Pulmonary artery endothelial cell (primary cell): Measurements from ENCODE around the gene HOXB3. TPM values are rescaled to one million over a fixed set of nuclear protein-coding genes. Genes with fewer than 3 reads are reported as not detected.

Experiments
- DNase-seq: peaks from one replicate; pipeline ENCODE4 v3.0.0-alpha.2; 2011; ENCODE audit warnings: low read depth, low spot score
- total RNA-seq: library from RNA; depleted of rRNA; stranded (reverse); fragments of >200 nt; gene quantifications from 2 replicates; pipeline ENCODE4 v1.2.3, GENCODE V29; 2014

HOXB3 gene
- 6.9 and 7.5 TPM in 2 replicates for total RNA-seq

DNA sequence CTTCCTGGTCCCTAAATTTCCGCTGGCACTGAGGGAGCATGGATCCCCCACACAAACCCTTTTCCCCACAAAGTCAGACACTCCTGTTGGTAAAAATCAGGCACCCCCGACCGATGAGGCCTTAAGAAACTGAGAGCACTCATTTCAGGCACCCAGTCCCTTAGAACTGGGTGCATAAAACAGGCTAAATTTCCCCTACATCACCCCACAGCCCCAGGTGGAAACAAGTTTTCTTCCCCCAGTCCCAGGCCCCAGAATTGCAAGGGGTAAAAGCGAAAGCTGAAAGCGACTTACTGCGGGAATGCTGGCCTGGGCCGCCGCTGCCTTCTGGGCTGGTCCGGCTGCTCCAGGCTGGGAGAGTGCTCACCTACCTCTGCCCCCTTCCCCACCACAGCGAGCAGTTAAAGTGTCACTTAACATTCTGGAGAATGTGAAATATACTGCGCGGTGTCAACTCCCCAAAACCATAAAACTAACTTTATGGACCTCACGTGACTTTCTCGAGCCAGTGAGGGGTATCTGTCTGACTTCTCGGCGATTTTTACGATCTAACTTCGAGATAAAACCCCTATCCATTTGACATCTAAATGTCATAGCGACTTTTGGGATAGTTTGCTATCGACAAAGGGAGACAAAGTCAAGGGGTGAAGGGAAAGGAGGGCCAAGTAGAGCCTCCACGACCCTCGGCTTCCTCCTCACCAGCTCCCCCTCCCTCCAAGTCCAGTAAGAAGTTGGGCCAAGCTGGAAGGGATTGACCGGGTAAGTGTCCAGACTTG lies at the start of gene HOXB3:
Gene HOXB3 (minus strand): TSS at position 411 of the 776 bp plus-strand sequence. CDS start 37,767 bp downstream, outside the sequence.
- DNase-seq, result no peak

DNA sequence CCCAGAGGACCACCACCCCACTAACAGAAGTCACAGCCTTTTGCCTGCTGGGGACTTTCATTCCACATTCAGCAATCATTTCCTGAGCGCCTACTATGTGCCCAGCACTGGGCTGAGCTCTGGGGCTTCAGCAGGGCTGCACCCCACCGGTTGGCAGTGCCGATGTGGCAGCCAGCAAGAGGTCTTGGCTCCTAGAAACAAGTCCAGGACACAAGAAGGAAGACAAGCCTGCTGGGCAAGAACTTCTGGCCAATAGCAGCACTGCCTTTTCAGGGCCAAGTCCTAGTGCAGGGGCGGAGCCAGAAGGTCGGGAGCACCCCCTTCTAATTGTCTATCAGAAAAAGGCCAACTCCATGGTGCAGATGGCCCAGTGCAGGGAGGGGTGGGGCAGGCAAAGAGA lies 49.1 kb upstream of the HOXB3 start:
- no peak for DNase-seq

DNA sequence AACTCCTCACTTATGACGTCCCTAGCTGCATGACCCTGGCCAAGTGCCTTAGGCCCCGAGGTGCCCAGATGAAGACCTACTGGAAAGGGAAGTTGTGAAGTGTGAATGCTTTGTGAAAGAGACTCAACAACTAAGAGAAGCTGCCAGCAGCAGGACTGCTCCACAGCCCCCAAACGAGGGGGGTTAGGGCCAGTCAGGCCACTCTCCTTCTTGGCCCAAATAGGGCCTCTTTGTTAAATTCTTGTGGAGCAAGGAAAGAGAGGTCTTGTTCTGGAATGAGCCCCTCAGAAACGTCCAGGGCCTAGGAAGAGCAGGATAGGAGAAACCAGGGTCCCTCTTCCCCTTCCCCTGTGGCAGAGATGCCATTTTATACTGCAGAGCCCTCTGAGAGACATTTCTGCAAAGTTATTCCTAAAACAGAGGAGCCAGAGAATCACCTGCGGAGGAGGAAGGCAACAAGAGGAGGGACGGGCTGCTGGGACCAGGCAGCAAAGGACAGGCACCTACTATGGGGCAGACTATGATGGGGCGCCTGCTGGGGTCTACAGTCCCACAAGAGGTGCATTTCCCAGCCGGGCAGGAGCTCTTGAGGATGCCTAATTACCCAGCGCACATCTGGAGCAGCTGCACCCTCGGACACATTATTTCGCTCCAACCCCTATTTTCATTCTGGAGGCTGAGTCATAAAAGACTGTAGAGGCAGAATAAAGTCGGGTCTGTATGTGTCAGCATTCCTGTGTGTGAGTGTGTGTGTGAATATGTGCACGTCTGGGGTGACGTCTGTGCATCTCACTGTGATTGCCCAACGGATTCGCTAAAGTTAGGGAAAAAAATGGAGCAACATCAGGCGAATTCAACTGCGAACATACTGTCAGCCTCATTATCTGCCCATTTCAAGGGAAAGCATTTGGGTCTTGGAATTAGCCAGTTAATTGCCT lies 47.6 kb upstream of the HOXB3 start:
- DNase-seq, result no peak

DNA sequence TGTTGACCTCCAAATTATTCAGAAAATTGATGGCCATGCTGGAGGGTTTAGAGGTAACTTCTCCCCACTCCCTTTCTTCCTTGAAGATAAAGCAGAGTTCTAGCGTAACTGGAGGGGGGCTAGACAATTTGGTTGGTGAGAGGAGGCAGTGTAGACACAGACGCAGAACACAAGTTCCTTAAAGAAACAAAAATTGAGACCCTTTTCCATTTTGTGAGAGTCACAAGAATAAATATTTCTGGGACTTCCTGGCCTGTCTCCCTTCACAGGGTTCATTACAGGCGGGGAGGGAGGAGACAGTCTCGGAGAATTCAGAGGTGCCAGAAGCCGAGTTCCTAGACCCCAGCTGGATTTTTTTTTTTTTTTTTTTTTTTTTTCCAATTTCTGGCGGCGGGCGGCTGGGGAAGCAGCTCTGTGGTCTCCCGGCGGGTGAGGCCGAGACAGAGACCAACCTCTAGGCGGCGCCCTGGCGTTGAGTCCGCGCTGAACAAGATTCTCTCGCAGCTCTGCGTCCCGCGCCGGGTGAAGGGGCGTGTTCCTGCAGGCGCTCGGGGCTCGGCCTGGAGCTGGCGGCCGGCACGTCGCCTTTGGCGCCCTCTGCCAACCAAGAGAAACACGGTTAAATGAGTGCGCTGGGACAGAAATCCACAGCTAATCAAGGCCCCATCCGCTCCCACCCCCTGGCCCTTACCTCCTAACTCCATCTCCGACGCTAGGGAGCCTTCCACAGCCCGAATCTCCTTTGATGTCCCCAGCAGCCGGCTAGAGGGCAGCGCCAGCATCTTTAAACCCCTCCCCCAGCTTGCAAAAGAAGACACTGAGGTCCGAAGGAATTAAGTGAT lies 46.4 kb upstream of the HOXB3 start:
- DNase-seq, result peak; percentile 47

DNA sequence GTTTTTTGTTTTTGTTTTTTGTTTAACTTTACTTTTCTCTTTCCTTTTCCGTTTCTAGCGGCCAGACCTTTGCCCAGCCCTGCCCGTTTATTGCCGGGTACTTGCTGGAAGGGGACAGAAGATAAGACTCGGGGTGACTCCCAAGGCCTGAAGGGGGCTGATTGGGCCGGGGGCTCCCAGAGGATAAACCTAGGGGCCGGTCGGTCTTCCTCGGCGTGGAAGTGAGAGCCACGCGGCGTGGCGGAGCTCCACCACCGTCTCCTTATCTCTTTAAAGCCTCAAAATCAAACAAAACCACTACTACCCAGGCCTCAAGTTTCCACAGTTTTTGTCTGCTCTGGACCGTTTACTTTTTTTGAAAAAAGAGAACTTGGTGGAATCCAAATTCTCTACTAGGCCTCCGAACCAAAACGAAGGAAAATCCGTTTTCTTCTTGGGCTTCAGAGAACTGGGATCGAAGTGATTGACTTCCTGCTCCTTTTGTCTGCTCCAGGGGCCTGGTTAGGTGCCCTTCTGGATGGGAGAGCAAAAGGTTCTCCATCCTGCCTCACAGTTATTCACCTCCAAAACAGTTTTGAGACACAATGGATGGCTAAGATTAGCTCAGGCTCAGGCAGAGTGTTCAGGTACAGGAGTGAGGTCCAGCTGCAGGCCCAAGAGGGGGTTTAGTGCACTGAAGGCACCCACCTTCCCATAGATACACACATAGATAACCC lies 44.6 kb upstream of the HOXB3 start:
- DNase-seq, result no peak

DNA sequence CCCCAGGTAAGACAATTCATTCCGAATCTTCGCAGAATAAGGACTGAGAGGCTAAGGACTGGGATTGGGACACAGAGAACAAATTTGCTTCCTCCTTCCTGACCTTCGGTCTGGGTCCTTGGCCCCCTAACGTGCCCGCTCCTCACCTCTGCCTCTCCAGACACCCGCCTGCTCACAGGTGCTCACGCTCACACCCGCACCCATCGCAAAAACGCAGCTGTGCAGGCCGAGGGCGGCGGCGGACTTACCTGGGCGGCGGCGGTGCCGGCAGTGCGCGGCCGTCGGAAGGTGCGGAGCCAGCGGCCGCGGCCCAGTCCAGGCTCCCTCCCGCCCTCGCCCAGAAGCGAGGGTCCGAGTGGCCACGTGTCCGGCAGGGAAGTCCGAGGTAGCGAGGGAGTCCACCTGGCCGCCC lies 43.2 kb upstream of the HOXB3 start:
- no peak for DNase-seq

DNA sequence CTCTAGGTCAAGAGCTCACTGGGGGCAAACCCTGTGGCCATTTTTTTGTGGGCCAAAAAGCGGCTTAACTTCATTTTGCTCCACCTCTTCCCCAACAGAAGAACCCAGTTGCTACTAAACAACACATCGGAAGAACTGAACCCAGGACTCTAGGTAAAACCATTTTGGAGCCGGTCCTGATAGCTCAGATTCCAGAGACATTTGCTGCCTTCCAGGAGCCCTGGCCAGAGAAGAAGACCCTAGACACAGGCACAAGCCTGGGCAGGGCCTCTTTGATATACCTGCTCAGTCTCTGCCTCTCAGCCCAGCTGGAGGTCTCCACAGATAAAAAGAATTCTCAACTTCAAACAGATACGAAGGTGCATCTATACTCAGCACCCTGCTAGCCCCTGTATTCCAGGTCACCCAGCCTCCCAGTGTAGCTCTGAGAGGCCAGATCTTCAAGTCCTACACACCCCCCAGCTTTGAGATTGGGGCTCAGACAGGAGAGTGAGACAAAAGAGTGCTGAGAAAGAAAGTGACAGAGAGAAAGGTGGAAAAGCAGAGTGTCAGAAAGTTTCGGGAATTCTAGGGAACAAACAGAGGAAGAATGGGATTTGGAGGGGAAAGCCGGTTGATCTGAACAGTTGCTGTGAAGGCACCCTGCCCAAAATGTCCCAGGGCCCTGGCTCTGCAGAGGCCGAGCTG lies 42.7 kb upstream of the HOXB3 start:
- DNase-seq, result no peak

DNA sequence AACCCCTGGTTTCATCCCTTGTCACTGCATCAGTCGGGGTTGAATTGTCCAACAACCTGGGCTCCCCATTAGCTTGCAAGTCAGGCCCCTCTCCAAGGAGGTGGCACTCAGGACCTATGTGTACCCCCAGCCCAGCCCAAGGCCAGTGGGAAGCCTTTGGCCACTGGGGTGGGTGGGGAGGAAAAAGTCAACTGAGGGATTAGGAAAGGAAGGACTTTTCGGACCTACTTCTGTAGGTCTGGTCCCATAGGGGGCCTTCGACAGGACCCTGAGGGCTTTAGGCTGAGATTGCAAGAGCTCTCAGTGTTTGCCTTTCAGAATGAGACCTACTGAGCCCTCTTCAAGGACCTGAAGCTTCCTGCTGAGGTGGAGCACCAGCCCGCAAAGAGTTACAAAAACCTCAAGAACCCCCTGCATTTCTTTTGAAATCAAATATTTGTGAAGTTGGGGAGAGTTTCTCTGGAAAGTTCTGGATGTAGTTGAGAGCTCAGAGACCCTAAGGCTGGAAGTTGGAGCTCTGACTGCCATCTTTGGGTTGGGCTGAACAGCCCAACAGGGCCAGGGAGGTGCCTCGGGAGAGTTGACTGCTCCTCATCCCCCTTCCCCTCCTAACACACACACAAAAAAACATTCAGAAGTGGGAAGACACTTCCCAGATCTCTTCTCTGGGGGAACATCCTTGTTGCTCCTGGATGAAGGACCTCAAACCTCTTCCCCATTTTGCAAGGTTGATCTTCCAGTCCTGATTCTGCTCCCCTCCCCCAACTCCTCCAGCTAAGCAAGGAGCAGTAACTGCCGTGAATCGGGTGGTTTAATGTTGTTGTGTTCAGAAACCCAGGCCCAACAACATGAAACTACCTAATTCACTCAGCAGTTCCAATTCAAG lies 41.9 kb upstream of the HOXB3 start:
- no peak for DNase-seq

DNA sequence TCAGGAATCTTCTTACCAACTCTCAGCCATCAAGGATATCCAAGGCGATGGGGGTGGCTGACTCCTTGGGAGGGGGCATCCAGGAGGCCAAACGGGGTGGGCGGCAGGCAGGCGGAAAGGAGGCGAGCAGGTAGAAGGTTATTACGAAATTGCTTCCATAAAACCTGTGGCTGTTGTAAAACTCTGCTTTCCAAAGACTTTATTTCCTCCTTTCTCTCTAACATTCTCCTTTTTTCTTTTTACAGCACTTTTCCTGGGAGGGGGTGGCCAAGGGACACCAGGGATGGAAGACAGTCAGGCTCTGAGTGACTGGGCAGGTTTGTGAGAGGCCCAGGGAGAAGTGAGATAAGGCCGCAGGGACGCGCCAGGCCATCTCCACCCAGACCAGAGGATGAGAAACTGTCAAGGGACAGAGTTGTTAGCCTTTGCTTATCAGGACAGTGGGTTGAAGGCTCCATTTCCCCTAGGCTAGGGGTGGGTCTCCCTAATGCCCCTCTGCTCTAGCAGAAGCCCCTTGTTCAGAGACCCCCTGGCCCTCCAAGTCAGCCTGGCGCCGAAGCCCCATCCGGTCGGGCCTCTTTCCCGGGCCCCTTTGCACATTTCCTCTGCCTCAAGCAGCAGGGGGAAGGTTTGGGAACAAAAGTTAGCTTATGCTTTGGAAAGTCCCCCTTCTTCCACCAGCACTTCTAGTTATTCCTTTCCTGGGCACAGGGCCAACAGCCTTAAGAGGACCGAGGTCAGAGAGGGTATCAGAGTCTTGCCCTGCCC lies 41.1 kb upstream of the HOXB3 start:
- DNase-seq, result no peak

DNA sequence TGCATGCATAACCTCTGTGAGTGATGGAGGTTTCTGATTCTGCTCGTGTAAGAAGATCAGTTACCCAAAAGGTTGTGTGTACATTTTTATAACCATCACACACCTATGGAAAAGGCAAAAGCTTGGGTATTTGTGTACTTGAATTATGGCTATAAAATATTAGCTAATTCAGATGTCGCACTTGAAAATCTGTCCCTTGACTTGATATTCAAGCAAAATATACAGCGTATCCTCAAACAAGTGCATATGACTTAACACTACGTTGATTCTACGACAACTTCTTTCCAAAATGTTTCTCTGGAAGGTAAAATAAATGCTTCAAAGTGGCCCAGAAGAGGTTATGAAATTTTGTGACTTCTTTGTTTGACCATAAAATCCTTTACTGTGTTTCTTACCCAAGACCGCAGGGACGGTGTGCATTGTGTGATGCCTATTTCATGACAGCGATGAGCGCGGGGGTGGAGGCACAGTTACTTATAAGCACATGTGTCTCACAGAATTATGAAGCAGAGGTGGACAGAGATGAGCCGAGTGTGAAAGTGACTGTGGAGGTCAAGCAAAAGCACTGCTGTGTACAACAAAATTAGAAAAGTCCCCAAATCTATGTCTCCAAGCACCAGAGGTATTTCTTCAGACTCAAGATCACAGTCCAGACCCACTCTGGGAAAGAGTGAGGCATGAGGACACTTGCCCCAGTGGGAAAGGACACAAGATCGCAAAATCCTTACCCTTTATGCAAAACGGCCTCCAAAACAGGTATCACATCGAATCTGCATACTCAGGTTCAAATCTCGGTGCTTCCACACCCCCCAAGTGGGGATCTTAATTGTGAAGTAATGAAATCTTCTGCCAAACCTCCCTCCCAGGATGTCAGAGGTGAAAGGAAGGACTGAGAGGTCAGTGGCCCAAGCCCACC lies 40.2 kb upstream of the HOXB3 start:
- DNase-seq, result no peak

DNA sequence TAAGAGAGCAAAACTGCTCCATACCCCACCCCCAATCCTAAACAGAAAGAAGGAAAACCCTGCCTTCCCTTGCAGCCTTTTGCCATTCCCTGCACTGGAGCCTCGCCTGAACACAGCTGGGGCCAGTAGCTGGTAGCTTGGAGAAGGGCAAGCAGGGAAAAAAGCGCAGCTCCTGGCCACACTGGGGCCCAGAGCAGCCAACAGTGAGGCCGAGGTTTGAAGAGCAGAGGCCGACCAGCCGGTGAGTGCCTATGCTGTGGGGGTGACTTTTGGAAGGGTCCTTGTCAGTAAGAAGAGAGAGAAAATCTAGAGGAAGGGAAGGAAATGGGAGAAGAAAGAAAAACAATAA lies 39.3 kb upstream of the HOXB3 start:
- DNase-seq, result no peak

DNA sequence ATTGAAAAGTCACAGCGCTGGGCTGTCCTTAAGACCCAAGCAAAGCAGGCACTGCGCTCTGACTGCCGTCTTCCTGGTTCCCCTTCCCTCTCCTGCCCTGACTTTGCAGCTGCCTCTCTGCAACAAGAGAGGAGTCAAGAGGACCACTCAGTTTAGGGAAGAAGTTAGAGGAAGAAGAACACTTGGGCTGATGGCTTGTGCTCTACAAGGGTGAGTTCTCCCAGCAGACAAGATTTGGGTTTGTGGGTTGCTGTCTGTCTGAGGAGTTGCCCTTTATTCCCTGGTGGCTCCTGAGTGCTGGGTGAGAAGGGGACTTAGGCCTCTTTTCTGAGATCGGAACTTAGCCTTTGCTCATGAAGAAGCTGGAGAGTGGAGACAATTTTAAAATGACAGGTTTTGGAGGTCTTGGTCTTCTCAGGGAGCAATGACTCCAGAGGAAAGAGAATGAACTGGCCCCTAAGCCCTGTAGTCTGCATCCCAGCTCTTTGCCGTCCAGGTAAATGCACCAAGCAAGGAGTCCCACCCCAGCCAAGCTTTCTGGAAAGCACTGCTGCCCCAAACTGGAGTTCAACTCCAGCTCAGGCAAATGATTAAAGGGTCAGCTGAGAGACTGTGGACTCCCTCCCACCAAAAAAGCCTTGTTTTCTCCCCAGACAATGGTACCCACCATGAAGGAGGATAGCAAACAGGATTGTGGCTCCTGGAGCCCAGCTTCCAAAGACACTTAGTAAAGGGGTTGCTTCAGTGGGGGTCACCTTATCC lies 38.8 kb upstream of the HOXB3 start:
- DNase-seq, result no peak

DNA sequence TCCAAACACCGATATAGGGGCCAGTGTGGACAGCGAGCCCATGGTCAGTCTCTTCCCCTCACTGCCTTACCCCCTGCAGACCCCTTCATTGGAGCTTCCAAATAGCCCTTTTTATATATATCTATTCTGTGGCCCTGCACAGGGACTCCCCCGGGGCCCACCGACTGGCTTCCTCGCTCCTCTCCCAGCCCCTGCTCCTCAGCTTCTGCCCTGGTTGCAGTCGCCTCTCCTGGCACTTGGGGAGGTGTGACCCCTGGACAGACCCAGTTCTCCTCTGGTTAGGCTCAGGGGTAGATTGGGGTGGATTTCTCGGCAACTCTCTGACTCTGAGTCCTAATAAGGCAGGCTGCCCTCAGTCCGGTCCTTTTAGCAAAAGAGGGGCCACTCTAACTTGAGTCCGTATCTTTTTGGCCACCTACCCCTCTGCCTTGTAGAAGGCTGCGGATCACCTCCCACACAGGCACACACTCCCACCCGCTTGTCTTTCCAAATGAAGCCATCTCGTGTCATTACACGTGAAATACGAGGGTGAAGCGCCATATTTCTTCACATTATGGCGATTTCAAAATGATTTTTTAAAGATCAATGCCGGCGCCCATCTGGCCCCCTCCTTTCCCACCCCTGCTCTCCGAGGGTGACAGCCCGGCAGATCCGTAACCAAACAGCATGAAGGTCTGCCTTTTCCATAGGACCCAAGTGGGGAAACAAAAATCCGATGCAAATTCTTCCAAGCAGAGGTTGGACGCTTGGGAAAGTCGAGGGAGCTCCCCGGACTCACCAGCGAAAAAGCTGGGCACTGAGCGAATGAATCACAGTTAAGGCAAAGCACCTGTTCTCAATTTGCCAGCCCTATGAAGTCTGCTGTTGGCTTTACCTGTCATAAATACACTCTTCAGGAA lies 37.8 kb upstream of the HOXB3 start:
- DNase-seq, result no peak

DNA sequence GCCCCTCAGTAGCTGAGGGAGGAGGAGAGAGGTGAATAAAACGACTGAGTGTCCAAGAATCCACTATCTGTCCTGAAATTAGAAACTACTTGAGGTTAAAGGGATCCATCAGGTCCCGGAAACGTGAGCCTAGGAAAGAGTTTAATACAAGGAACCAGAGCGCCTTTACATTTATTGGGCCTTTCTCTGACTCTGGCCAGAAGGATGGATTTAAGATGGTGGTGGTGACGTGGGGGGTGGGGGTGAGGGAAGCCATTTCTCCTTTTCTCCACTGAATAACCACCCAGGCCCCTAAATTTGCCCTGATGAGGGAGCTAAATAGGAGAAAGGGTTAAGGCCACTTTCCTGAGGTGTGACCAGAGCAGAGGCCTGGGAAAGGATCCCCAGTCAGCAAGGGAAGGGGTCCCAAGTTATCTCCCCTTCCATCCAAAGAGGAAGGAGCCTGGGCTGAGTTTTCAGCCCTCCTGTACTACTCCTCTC lies 37.1 kb upstream of the HOXB3 start:
- no peak for DNase-seq

DNA sequence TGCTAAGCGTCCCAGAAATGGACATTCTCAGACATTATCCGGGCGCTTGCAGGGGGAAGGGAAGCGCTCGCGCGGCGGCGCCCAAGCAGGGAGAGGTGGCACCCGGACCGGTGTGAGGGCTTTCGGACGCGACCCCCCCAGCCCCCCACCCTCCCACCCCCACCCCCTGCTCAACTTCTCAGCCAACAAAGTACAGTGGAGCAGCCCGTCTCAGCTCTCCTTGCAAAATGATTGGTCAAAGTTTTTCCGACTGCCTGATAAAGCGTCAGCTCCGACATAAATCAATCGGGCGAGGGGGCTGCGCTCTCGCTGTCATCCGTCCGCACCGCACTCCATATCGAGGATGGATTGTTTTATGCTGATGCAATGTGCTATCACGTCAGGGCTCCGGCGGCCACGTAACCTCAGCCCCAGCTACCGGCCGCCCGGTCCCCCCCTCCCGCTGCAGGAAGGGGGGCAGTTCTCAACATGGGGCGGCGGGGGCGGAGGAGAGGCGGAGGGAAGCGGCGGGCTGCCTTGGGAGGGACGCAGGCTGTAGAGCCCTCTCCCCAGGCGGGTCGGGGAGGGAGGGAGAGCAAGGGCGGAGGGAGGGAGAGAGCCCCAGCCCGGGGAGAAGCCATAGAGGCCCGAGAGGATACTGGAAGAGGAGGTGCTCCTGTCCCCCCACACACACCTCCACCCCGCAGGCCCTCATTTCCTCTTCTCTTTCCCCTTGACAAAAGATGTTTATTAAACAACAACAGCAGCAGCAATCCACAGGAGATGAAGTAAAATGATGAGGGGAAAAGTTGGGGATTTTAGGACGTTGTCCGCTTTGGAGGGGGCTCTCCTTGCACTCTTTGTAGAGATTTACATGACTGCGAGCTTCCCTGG lies 36.4 kb upstream of the HOXB3 start, which contains the start of gene HOXB9:
Gene HOXB9 (minus strand): TSS at position 114 of the 873 bp plus-strand sequence. CDS start 89 bp downstream, at position 25.
- DNase-seq, result no peak
